Stromal cell of bone marrow (primary cell): Measurements from ENCODE around the gene HEBP2.
A peak's percentile ranks its signal among the peaks of the same experiment; 100 is the strongest.
"Not testable (repeated sequence)": the region's sequence is repeated elsewhere in the genome, so short reads cannot be mapped to it uniquely, and the experiment has no call there.

Experiments used
- DNase-seq: peaks from one replicate; pipeline ENCODE4 v3.0.0-alpha.2; 2012; ENCODE audit warnings: low read depth

The HEBP2 gene

GRCh38 chr6:138403801-138404665, at the start of gene HEBP2:
Gene HEBP2, plus strand, starts transcription at chr6:138404223. Its CDS starts 273 bp downstream, at chr6:138404496.
- DNase-seq = peak; percentile 52

GRCh38 chr6:138357928-138358327, 46.1 kb upstream of the HEBP2 start:
- no peak for DNase-seq

DNA sequence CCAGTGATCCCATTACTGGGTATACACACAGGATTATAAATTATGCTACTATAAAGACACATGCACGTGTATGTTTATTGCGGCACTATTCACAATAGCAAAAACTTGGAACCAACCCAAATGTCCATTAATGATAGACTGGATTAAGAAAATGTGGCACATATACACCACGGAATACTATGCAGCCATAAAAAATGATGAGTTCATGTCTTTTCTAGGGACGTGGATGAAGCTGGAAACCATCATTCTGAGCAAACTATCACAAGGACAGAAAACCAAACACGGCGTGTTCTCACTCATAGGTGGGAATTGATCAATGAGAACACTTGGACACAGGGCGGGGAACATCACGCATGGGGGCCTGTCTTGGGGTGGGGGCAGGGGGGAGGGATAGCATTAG, 35.3 kb upstream of the HEBP2 start:
- DNase-seq = not testable (repeated sequence)

- DNase-seq = no peak
Observed at GRCh38 chr6:138370631-138371451, 33.2 kb upstream of the HEBP2 start.

- DNase-seq = no peak
Observed at GRCh38 chr6:138371452-138371711, 32.6 kb upstream of the HEBP2 start.

DNA sequence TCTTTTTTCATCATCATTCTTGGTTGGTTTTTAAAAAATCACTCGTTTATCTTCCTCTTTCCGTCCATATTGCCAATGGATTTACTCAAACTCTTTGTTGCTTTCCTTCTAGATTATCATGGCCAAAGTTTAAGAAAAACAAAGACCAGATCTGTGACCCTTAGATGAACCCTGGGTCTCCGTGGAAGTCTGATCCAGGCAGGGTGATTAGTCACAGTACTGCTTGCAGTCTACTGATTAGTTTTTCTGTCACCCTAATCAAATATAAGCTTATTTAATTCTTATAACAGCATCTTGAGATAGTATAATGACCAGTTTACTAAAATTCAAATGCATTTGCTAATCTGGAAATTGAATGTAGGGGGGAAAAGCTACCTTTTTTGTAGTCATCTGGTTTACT, 32.3 kb upstream of the HEBP2 start:
- DNase-seq = peak; percentile 19

- no peak for DNase-seq
Observed at GRCh38 chr6:138372711-138373463, 31.1 kb upstream of the HEBP2 start.

- no peak for DNase-seq
Observed at GRCh38 chr6:138374230-138374629, 29.8 kb upstream of the HEBP2 start.

GRCh38 chr6:138374815-138375214, 29.2 kb upstream of the HEBP2 start:
- DNase-seq = no peak

GRCh38 chr6:138377042-138377441, 27.0 kb upstream of the HEBP2 start:
- DNase-seq = no peak

- no peak for DNase-seq
Observed at GRCh38 chr6:138377844-138378243, 26.2 kb upstream of the HEBP2 start, which contains the start of gene SMIM28. Gene SMIM28, plus strand, starts transcription at chr6:138377905. Its CDS starts 168 bp downstream, at chr6:138378073.

DNA sequence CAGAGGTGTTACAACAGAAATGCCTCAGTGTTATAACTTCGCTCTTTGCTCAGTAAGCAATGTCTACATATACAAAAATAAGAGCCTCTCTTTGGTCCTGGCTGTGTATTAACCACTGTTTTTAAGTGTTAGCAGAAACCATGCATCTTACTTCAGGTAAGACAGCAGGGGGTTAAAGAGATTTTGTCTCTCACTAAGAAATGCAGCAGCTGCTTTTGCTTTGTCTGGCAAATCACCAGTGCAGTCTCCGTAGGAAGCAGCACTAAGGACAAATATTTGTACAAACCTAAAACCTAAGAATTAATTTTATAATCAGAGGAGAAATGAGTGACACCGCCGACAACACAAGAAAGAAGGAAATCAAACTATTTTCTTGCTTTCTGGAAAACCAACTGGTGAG, 25.6 kb upstream of the HEBP2 start:
- DNase-seq = no peak

GRCh38 chr6:138382498-138383265, 21.3 kb upstream of the HEBP2 start:
- no peak for DNase-seq

GRCh38 chr6:138383776-138384175, 20.2 kb upstream of the HEBP2 start:
- no peak for DNase-seq

GRCh38 chr6:138386897-138387296, 17.1 kb upstream of the HEBP2 start:
- DNase-seq = no peak

GRCh38 chr6:138387577-138388368, 16.2 kb upstream of the HEBP2 start:
- no peak for DNase-seq

DNA sequence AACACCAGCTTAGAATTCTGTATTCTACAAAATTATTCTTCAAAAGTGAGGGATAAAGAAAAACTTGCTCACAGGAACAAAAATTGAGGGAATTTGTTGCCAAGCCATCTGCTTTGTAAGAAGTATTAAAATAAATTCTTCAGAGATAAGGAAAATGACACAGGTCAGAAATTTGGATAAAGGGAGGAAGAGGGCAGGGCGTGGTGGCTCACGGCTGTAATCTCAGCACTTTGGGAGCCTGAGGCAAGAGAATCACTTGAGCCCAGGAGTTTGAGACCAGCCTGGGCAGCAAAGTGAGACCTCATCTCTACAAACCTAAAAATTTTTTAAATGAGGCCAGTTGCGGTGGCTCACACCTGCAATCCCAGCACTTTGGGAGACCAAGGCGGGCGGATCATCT, 14.5 kb upstream of the HEBP2 start:
- no peak for DNase-seq

- no peak for DNase-seq
Observed at GRCh38 chr6:138393871-138394783, 9.9 kb upstream of the HEBP2 start.

GRCh38 chr6:138396709-138397108, 7.3 kb upstream of the HEBP2 start:
- no peak for DNase-seq
